ENCODE data around the gene CXCL9.
"Not testable (repeated sequence)": the region's sequence is repeated elsewhere in the genome, so short reads cannot be mapped to it uniquely, and the experiment has no call there.

- not testable (repeated sequence) for TF ChIP-seq CTCF (IDR thresholded peaks at IDR 0.05); EZH2 (IDR thresholded peaks at IDR 0.05; ENCODE audit: borderline replicate concordance, insufficient read depth, low read depth, low read length, poor library complexity, severe bottlenecking)
These were observed 36.0 kb upstream of the CXCL9 start for GRCh38 chr4:76043306-76043705.

Measured in B cell (primary cell).